GM18502 (cell line): ENCODE data around the gene ITGAL.
"Not testable (repeated sequence)": the region's sequence is repeated elsewhere in the genome, so short reads cannot be mapped to it uniquely, and the experiment has no call there.

Source experiments
- ATAC-seq: cut with Tn5 transposase; IDR thresholded peaks from one replicate; pipeline ENCODE4 v1.9.1; 2021; ENCODE audit warnings: mild to moderate bottlenecking; ENCODE audit not compliant: unreplicated experiment, poor library complexity

ITGAL gene

DNA sequence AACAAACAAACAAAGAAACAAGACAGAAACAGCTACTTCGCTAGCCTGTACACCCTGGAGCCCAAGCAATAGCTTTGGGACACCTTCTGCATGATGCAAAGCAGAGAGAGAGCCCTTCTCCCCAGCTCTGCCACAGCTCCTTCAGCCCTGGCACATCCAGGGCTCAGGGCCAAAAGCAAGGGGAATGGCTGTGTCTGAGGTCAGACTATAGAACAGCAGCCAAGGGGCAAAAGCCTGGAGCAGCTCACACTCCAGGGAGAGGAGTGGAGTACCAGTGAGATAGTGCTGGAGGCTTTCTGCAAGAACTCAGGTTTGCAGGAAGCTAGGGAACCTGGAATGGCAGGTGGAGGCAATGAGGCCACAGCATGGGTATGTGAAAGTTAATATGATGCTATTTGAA, 15.3 kb upstream of the ITGAL start:
- no peak for ATAC-seq

DNA sequence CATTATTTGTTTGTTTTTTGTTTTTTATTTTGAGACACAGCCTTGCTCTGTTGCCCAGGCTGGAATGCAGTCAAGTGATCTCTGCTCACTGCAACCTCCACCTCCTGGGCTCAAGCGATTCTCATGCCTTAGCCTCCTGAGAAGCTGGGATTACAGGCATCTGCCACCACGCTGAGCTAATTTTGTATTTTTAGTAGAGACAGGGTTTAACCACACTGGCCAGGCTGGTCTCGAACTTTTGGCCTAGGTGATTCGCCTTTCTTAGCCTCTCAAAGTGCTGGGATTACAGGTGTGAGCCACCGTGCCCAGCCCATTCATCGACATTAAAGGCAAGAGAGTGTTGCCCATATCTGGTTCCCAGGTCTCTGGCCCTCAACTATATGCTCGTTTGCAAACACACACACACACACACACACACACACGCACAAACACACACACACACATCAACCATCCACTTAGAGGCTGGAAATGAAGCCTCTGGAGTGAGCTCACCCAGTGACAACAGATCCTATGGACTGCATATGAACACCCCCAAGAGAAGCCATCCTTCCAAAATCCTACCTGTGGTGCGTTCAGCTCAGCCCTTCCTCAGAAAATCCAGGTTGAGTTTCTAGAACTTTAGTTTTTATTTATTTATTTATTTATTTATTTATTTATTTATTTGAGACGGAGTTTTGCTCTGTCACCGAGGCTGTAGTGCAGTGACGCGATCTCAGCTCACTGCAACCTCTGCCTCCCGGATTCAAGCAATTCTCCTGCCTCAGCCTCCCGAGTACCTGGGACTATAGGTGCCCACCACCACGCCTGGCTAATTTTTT, 14.6 kb upstream of the ITGAL start:
- ATAC-seq = no peak

DNA sequence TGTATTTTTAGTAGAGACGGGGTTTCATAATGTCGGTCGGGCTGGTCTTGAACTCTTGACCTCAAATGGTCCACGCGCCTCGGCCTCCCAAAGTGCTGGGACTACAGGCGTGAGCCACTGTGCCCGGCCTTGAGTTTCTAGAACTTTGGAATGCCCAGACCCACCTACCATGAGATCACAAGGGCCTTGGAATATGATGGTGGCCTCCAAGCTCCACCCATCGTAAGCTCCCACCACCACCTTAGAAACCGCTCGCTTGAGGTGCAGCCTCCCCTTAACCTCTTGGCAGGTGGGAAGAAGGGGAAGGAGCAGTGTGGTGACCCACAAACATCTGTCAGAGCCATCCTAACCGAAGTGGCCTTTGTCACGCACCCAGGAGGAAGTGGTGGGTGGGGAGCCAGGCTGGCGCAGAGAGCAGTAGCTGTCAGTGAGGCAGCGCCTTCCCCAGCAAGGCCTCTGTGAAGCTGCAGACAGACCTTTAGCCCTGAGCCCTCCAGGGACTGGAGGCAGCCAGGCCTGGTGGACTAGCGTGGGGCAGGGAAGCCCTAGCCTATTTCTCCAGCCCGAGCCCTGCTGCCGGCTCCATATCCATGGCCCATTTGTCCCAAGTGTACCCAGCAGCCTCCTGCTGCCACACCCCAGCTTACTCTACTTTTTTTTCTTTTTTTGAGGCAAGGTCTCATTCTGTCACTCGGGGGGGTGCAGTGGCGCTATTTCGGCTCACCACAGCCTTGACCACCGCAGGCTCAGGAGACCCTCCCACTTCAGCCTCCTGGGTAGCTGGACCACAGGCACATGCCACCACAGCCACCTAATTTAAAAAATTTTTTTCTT, 13.8 kb upstream of the ITGAL start:
- peak; percentile 83 for ATAC-seq

DNA sequence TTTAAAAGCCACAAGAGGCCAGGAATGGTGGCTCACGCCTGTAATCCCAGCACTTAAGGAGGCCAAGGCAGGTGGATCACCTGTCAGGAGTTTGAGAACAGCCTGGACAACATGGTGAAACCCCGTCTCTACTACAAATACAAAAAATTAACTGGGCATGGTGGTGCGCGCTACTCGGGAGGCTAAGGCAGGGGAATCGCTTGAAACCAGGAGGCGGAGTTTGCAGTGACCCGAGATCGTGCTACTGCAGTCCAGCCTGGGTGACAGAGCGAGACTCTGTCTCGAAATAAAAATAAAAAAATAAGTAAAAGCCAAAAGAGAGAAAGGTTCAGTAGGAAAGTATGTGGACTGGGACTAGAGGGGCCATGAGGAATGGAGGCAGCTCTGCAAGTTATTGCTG, 13.1 kb upstream of the ITGAL start:
- ATAC-seq = no peak

DNA sequence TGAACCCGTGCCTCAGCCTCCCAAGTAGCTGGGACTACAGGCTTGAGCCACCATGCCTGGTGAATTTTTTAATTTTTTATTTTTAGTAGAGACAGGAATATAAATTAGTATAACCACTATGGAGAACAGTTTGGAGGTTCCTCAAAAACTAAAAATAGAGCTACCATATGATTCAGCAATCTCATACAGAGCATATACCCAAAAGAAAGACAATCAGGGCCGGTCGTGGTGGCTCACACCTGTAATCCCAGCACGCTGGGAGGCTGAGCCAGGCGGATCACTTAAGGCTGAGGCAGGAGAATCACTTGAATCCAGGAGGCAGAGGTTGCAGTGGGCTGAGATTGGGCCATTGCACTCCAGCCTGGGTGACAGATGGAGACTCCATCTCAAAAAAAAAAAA, 11.1 kb upstream of the ITGAL start:
- not testable (repeated sequence) for ATAC-seq

DNA sequence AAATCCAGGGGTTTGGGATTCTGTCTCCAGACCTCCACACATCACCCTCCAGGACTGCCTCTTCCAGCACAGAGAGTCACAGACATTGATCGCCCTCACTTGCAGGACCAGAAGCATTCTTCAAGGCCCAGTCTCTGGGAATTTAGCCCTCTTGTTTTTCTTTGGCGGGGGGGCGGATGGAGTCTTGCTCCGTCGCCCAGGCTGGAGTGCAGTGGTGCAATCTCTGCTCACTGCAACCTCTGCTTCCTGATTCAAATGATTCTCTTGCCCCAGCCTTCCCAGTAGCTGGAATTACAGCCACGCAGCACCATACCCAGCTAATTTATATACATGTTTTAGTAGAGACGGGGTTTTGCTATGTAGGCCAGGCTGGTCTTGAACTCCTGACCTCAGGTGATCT, 8.5 kb upstream of the ITGAL start:
- no peak for ATAC-seq

DNA sequence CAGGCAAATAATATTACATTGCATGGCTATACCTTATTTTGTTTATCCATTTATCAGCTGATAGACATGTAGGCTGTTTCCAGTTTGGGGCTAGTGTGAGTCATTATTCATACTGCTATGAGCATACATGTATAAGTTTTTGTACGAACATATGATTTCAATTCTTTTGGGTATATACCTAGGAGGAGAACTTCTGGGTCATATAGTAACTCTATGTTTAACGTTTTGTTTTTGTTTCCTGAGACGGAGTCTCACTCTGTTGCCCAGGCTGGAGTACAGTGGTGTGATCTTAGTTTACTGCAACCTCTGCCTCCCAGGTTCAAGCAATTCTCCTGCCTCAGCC, 2.4 kb upstream of the ITGAL start:
- no peak for ATAC-seq

DNA sequence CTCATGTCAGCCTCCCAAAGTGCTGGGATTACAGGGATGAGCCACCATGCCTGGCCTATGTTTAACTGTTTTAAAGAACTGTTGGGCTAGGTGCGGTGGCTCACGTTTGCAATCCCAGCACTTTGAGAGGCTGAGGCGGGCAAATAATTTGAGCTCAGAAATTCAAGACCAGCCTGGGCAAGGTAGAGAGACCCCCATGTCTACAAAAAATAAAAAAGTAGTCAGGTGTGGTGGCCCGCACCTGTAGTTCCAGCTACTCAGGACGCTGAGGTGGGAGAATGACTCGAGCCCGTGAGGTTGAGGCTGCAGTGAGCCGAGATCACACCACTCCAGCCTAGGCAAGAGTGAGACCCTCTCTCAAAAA, 1.9 kb upstream of the ITGAL start:
- no peak for ATAC-seq

DNA sequence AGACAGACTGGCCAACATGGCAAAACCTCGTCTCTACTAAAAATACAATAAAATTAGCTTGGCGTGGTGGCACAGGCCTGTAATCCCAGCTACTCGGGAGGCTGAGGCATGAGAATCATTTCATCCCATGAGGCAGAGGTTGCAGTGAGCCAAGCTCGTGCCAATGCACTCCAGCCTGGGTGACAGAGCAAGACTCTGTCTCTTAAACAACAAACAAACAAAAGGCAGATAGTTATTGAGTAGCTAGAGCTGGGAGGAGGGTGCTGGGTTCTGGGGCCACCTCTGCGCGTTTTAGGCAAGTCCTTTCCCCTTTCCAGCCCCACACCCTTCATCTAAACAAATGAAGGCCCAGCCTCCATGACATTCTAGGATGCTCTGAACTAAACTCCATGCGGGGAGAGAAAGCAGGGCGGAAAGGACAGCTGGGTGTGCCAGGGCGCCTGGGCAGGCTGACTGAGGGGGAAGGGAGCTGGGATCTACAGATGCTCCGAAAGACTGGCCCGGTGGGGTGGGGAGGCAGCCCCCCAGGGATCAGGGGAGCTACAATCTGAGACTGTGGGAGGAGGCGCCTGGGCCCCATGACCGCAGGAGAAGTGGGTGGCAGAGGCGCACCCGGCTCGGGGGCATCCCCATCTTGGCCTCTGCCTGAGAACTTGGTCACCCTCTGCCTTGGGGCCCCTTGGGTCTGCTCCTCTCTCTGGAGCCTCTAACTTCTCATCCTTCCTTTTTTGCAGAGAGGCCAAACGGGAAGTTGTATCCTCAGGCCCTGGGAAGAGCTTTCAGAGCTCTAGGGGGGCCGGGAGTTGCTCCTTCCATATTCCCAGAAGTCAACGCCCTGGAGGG, 910 bp downstream of the ITGAL start:
- no peak for ATAC-seq

DNA sequence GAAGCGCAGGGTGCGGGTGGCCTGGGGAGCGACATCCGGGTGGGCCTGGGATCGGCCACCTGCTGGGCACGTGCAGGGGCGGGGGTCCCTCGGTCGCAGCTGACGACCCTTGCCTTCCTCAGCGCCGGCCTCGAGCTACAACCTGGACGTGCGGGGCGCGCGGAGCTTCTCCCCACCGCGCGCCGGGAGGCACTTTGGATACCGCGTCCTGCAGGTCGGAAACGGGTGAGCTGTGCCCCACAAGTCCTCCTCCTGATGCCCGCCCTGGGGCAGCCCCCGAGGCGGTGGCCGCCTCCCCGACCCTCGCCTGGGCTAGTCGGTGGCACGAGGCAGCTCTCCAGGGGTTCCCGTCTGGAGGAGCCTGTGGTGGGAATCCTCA, 1.5 kb downstream of the ITGAL start:
- no peak for ATAC-seq

DNA sequence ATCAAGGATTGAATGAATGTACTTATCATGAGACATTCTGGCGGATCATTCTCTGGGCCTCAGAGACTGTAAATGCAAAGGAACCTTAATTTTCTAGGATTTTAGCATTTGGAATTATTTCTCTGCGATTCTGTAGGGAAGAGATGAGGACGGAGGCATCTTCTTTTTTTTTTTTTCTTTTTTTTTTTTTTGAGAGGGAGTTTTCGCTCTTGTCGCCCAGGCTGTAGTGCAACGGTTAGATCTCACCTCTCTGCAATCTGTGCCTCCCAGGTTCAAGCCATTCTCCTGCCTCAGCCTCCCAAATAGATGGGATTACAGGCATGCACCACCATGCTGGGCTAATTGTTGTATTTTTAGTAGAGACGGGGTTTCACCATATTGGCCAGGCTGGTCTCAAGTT, 2.1 kb downstream of the ITGAL start:
- no peak for ATAC-seq

DNA sequence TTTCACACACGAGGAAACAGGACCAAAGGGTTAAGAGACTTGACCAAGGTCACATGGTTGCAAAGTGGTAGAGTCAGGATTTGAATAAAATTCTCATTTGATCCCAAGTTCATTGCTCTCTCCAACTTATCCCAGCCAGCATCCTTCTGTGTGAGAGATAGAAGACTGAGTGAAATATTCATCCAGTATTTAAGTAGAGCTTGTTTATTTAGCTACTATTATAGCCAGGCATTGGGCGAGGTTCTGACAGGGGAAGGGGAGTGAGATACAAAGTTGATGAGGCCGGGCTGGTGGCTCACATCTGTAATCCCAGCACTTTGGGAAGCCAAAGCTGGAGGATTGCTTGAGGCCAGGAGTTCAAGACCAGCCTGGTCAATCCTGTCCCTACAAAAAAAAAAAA, 4.4 kb downstream of the ITGAL start:
- ATAC-seq = no peak

DNA sequence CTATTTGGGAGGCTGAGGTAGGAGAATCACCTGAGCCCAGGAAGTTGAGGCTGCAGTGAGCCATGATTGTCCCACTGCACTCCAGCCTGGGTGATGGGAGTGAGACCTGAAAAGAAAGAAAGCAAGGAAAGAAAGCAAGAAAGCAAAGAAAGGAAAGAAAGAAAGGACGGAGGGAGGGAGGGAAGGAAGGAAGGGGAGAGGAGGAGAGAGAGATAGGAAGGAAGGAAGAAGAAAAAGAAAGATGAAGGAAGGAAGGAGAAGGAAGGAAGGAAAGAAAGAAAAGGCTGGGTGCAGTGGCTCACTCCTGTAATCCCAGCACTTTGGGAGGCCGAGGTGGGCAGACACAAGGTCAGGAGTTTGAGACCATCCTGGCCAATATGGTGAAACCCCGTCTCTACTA, 5.2 kb downstream of the ITGAL start:
- not testable (repeated sequence) for ATAC-seq

DNA sequence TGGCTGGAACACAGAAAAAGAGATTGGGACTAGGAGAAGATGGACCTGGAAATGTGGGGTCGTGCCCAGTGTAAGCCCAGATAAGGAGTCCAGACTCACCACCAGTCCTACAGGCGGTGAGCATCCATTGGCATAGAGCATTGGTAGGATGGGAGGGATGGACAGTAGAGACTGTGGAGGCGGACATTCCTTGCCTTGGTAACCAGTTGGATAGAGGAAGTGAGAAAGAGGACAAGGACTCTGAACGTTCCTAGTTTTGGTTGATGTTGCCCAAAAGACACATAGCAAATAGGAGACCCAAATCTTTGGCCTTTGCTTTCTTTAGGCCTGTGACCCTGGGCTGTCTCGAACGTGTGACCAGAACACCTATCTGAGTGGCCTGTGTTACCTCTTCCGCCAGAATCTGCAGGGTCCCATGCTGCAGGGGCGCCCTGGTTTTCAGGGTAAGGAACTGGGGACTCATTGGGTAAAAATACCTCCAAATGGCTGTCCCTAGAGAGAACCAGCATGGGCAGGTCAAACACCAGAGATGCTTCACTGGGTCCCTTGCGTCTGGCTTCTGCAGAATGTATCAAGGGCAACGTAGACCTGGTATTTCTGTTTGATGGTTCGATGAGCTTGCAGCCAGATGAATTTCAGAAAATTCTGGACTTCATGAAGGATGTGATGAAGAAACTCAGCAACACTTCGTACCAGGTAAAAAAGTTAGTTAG, 6.4 kb downstream of the ITGAL start:
- ATAC-seq = no peak

DNA sequence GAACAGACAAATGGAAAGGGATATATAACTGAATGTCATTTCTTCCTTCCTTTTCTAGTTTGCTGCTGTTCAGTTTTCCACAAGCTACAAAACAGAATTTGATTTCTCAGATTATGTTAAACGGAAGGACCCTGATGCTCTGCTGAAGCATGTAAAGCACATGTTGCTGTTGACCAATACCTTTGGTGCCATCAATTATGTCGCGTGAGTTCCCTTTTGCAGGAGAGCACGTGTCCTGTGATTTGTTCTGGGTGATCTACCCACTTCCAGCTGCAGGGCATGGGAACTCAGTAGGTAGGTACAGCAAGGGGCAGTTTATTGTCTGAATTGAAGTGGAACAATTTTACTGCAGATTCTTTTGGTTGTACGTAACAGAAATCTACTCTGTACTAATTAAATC, 8.8 kb downstream of the ITGAL start:
- ATAC-seq = no peak

DNA sequence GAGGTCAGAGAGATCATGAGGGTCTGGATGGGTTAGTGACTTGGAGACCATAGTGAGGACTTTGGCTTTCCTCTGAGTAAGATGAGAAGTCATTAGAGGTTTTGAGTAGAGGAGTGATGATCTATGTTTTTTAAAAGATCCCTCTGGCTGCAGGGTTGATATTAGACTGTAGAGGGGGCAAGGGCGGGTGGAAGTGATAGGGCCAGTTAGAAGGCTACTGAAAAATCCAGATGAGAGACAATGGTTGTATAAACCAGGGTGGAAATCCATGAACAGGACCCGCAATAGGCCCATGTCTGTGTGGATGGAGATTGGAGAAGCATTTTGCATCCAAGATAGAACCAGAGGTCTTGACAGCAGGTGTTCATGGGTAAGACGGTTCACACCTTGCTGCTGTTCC, 9.8 kb downstream of the ITGAL start:
- ATAC-seq = no peak

DNA sequence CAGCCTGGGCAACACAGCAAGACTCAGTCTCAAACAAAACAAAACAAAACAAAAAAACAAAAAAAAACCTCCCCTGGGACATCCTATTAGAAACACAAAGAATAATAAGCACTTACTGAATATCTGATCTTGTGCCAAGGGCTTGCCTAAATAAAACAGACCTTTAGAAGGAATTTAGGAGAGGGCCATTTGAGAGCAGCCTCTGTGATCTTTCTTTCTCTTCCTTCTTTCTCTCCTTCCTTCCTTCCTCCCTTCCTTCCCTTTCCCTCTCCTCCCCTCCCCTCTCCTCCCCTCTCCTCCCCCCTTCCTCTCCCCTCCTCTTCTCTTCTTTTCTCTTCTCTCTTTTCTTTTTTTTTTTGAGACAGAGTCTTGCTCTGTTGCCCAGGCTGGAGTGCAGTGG, 12.3 kb downstream of the ITGAL start:
- no peak for ATAC-seq

DNA sequence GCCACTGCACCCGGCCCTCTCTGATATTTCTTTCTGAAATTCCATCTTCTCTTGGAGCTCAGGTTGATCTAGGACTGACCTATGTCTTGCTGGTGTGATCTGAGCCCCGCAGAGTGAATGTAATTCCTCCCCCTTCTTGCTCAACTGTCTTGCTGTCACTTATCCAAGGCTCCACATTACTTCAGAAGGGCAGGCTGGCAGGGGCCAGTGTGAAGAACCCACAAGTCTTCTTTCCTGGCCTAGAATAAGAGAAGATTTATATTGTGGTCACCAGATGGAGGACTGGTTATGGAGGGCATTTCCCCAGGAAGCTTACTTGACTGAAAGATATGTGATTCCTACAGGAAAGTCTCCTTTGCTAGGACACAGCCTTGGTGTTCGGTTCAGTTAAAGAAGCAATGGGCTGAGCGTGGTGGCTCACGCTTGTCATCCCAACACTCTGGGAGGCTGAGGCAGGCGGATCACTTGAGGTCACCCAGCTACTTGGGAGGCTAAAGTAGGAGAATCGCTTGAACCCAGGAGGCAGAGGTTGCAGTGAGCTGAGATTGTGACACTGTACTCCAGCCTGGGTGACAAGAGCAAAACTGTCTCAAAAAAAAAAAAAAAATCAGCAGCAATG, 13.4 kb downstream of the ITGAL start:
- no peak for ATAC-seq

DNA sequence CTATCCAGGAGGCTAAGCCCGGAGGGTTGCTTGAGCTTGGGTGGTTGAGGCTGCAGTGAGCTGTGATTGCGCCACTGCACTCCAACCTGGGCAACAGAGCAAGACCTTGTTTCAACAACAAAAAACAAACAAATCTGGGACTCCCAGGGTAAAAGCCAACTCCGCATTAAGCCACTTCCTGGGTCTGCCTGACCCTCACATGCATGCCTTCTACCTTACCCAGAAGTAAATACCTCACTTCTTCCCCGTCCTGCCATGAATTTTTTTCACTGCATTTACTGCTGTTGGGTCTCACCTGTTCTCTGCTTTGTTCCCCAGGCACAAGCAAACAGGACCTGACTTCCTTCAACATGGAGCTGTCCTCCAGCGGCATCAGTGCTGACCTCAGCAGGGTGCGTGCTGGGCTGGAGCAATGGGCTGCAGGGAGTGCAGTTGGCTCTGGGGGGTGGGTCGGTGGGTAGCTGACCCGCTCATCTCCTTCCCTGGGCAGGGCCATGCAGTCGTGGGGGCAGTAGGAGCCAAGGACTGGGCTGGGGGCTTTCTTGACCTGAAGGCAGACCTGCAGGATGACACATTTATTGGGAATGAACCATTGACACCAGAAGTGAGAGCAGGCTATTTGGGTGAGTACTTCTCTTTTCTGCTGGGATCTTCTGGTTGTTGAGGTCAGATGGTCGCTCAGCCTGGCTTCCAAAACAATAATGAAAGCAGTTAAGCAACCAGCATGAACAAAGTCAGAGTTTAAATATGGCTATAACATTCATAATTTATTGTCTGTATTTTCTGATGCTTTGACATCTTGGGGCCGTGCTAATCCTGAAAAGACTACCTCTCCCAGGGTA, 16.4 kb downstream of the ITGAL start:
- ATAC-seq = no peak
